Ascending aorta (tissue), 2 donors: ENCODE results near the gene FOXC1. TPM values are rescaled to one million over a fixed set of nuclear protein-coding genes. Genes with fewer than 3 reads are reported as not detected.

Experiments used
- DNase-seq, 2 donors: peaks; one replicate each; pipeline ENCODE4 v3.0.0-alpha.2; 2019; ENCODE audit warnings: low spot score in 2 of 2
- H3K27ac ChIP-seq, 2 donors: fragments of 200-600 bp; sonication (generic); one replicate each; pipeline ENCODE4 v1.5.1; 2016 to 2017; ENCODE audit warnings: mild to moderate bottlenecking in 1 of 2
- H3K27me3 ChIP-seq: fragments of 200-600 bp; sonication (generic); one replicate; pipeline ENCODE4 v1.5.1; 2017
- H3K36me3 ChIP-seq, 2 donors: fragments of 200-600 bp; sonication (generic); one replicate each; pipeline ENCODE4 v1.5.1; 2016
- H3K4me1 ChIP-seq, 2 donors: fragments of 200-600 bp; sonication (generic); one replicate each; pipeline ENCODE4 v1.5.1; 2016 to 2017; ENCODE audit warnings: mild to moderate bottlenecking in 1 of 2
- H3K4me3 ChIP-seq, 2 donors: fragments of 200-600 bp; sonication (generic); one replicate each; pipeline ENCODE4 v1.5.1; 2016 to 2017; ENCODE audit warnings: mild to moderate bottlenecking in 1 of 2
- H3K9me3 ChIP-seq, 2 donors: fragments of 200-600 bp; sonication (generic); one replicate each; pipeline ENCODE4 v1.5.1; 2016
- CTCF ChIP-seq, 3 experiments: fragments of 200-600 bp in 2 of 3; fragments of 450-650 bp in 1 of 3; sonication (generic) in 2 of 3; IDR thresholded peaks; one replicate each; pipeline ENCODE4 v1.5.1; 2016 to 2019; ENCODE audit warnings: antibody characterized with exemption in 3 of 3, mild to moderate bottlenecking in 1 of 3, moderate library complexity in 1 of 3
- intact Hi-C: fragments of 100-400 bp; cut with DNase I; formaldehyde crosslinking; loops from one replicate; pipeline ENCODE4 v1.15.1; 2023
- total RNA-seq: library from RNA; depleted of rRNA; stranded (reverse); fragments of >200 nt; gene quantifications from one replicate; pipeline ENCODE4 v1.1.0, GENCODE V29; 2016

FOXC1 gene
- total RNA-seq, 1 donor from 2014 or later: 125 TPM

- Histone ChIP-seq H3K4me3 (peak overlapping the region in 1 of 2 donors; percentile 60), H3K36me3 (no peaks in the 10 kb centered on the region), H3K27ac (peak overlapping the region in 1 of 2 donors; percentile 45), H3K4me1 (peaks cover 0 to 4% of the 10 kb centered on the region in 2 donors), H3K9me3 (no peaks in the 10 kb centered on the region), H3K27me3 (no peaks in the 10 kb centered on the region)
- no peak for TF ChIP-seq CTCF (IDR thresholded peaks at IDR 0.05)
- intact Hi-C loops: loop anchor here (5.0 to 10.0 kb wide), 2 partner anchors 800 to 1248 kb away; partner anchors contain the start of gene SERPINB1
- no peak for DNase-seq
These were observed 12.5 kb upstream of the FOXC1 start for GRCh38 chr6:1597121-1597744.

GRCh38 chr6:1597924-1598323 is 11.8 kb upstream of the FOXC1 start:
- H3K9me3 ChIP-seq: no peaks in the 10 kb centered on the region
- H3K4me1 ChIP-seq: peaks cover 0 to 4% of the 10 kb centered on the region in 2 donors
- no peak for TF ChIP-seq CTCF (IDR thresholded peaks at IDR 0.05)
- no peak overlapping the region for H3K27ac ChIP-seq
- no peak for DNase-seq
- no peak overlapping the region for H3K4me3 ChIP-seq
- H3K27me3 ChIP-seq: no peaks in the 10 kb centered on the region
- H3K36me3 ChIP-seq: no peaks in the 10 kb centered on the region
- intact Hi-C loops: loop anchor here (5.0 to 10.0 kb wide), 2 partner anchors 799 to 1247 kb away; partner anchors contain the start of gene SERPINB1

- Histone ChIP-seq H3K27me3 (no peaks in the 10 kb centered on the region), H3K4me3 (no peak overlapping the region), H3K36me3 (no peaks in the 10 kb centered on the region), H3K27ac (no peak overlapping the region), H3K4me1 (peaks cover 0 to 6% of the 10 kb centered on the region in 2 donors), H3K9me3 (no peaks in the 10 kb centered on the region)
- TF ChIP-seq CTCF (IDR thresholded peaks at IDR 0.05): no peak
- peak in 1 of 2 donors; percentile 43 for DNase-seq
- intact Hi-C loops: loop anchor here (5.0 to 10.0 kb wide), 2 partner anchors 799 to 1246 kb away; partner anchors contain the start of gene SERPINB1
These were observed 11.3 kb upstream of the FOXC1 start for GRCh38 chr6:1598433-1598832.

GRCh38 chr6:1598886-1599285 is 10.8 kb upstream of the FOXC1 start:
- no peaks in the 10 kb centered on the region for H3K27me3 ChIP-seq

GRCh38 chr6:1599469-1599868 is 10.2 kb upstream of the FOXC1 start:
- Histone ChIP-seq H3K36me3 (no peaks in the 10 kb centered on the region), H3K9me3 (no peaks in the 10 kb centered on the region), H3K4me1 (peaks cover 0 to 10% of the 10 kb centered on the region in 2 donors), H3K27ac (peak overlapping the region; percentile 3 to 44), H3K4me3 (peak overlapping the region in 1 of 2 donors; percentile 30), H3K27me3 (no peaks in the 10 kb centered on the region)
- TF ChIP-seq CTCF (IDR thresholded peaks at IDR 0.05): no peak
- intact Hi-C loops: loop anchor here (5.0 to 10.0 kb wide), 2 partner anchors 798 to 1245 kb away; partner anchors contain the start of gene SERPINB1
- peak in 1 of 2 donors; percentile 55 for DNase-seq

More at GRCh38 chr6:1598886-1599285, 10.8 kb upstream of the FOXC1 start:
- H3K36me3 ChIP-seq: no peaks in the 10 kb centered on the region
- no peak for DNase-seq
- no peak for TF ChIP-seq CTCF (IDR thresholded peaks at IDR 0.05)
- intact Hi-C loops: loop anchor here (5.0 to 10.0 kb wide), 2 partner anchors 798 to 1246 kb away; partner anchors contain the start of gene SERPINB1
- H3K4me3 ChIP-seq: no peak overlapping the region
- peaks cover 0 to 10% of the 10 kb centered on the region in 2 donors for H3K4me1 ChIP-seq
- peak overlapping the region in 1 of 2 donors; percentile 44 for H3K27ac ChIP-seq
- no peaks in the 10 kb centered on the region for H3K9me3 ChIP-seq
